Adrenal gland (tissue), 12 donors: Measurements from ENCODE around the gene DIRAS2. TPM values are rescaled to one million over a fixed set of nuclear protein-coding genes. Genes with fewer than 3 reads are reported as not detected.
A peak's percentile ranks its signal among the peaks of the same experiment; 100 is the strongest.

Experiments used
- DNase-seq, 7 donors: peaks; one replicate each; pipeline ENCODE4 v3.0.0-alpha.2; 2019 to 2020
- H3K27ac ChIP-seq, 5 donors: fragments of 200-600 bp; sonication (generic) in 4 of 5; 1 replicate in 3 of 5; 2 replicates in 2 of 5; pipeline versions ENCODE4 v1.5.1 to v1.8.0; 2016 to 2020; ENCODE audit warnings: mild to moderate bottlenecking in 1 of 5
- H3K27me3 ChIP-seq: fragments of 200-600 bp; 2 replicates; pipeline ENCODE4 v1.8.0; 2021
- H3K36me3 ChIP-seq, 2 donors: fragments of 200-600 bp; replicated peaks in 1 of 2; 1 replicate in 1 of 2; 2 replicates in 1 of 2; pipeline versions ENCODE4 v1.5.1 to v1.8.0; 2018 to 2022
- H3K4me1 ChIP-seq, 2 donors: fragments of 200-600 bp; replicated peaks in 1 of 2; 1 replicate in 1 of 2; 2 replicates in 1 of 2; pipeline versions ENCODE4 v1.5.1 to v1.8.0; 2018 to 2021
- H3K4me3 ChIP-seq, 4 donors: fragments of 200-600 bp; sonication (generic) in 3 of 4; one replicate each; pipeline ENCODE4 v1.5.1; 2016 to 2018
- H3K9me3 ChIP-seq, 3 donors: fragments of 200-600 bp; sonication (generic) in 1 of 3; replicated peaks in 1 of 3; 1 replicate in 2 of 3; 2 replicates in 1 of 3; pipeline versions ENCODE4 v1.5.1 to v1.8.0; 2016 to 2021
- CTCF ChIP-seq, 6 experiments: fragments of 450-650 bp in 4 of 6; fragments of 200-600 bp in 2 of 6; sonication (generic) in 1 of 6; IDR thresholded peaks; 1 replicate in 5 of 6; 2 replicates in 1 of 6; pipeline versions ENCODE4 v1.5.1 to v1.8.0; 2016 to 2021; ENCODE audit warnings: antibody characterized with exemption in 6 of 6, mild to moderate bottlenecking in 2 of 6, moderate library complexity in 1 of 6
- POLR2A ChIP-seq, 2 donors: fragments of 450-650 bp; IDR thresholded peaks; one replicate each; pipeline ENCODE4 v1.6.1; 2017; ENCODE audit warnings: antibody characterized with exemption in 2 of 2, mild to moderate bottlenecking in 2 of 2, moderate library complexity in 1 of 2
- WGBS, 4 donors: extraction: QIAGEN DNeasy Blood & Tissue Kit in 2 of 4; methylation state at CpG; one replicate each; pipeline versions ENCODE4 v1.1.5 to v1.1.7; 2013 to 2017; 5-methylcytosine and 5-hydroxymethylcytosine counted together
- intact Hi-C, 2 donors: fragments of 100-400 bp; cut with DNase I; formaldehyde crosslinking; loops; one replicate each; pipeline versions ENCODE4 v1.14.1 to v1.15.0; 2022 to 2023
- polyA plus RNA-seq, 3 donors: library from polyadenylated mRNA; stranded (reverse); fragments of 200-250 nt in 2 of 3; fragments of 350-450 nt in 1 of 3; fragmentation: Illumina TruSeq in 1 of 3; extraction: RNeasy Lipid Tissue Mini Kit (QIAGEN cat#74804) in 1 of 3; gene quantifications; one replicate each; pipeline ENCODE4 v1.2.3, GENCODE V29; 2013 to 2014
- total RNA-seq, 9 donors: library from RNA; depleted of rRNA in 4 of 9; stranded (reverse); fragments of >200 nt in 4 of 9; fragments of 120-200 nt in 1 of 9; fragmentation: NEBNext Ultra II Directional in 1 of 9; extraction: Animal tissue kit (Norgen Biotek cat#: 25700) in 1 of 9; gene quantifications; one replicate each; pipeline versions ENCODE4 v1.1.0 to v1.2.4, GENCODE V29; 2013 to 2023
- donor health status: healthy with polysubstance abuse.
- donor health status: Bipolar disorder and iron deficiency.
- donor health status: DM: yes; HTN: yes; CAD: no.
- donor health status: DM: no; HTN: no; CAD: no.
- donor health status: DM: no; HTN: no; CAD: no.
- donor health status: DM: yes; HTN: yes; CAD: no.

DIRAS2 gene
- total and polyA plus RNA-seq, 12 donors: 0.06 to 3.1 (median 1.2) TPM; not detected in 3

- no peaks in the 10 kb centered on the region for H3K4me1 ChIP-seq
- 56 to 80% (median 75%) methylated on average over 1 of the region's 1 CpG for WGBS, 4 donors
Measured at GRCh38 chr9:90651246-90651645, 8.6 kb upstream of the DIRAS2 start.

GRCh38 chr9:90647843-90648242, 5.2 kb upstream of the DIRAS2 start:
- DNase-seq: no peak
- no peak for TF ChIP-seq CTCF (IDR thresholded peaks at IDR 0.05)
- TF ChIP-seq POLR2A (IDR thresholded peaks at IDR 0.05): no peak
- no peak overlapping the region for H3K27ac ChIP-seq
- intact Hi-C loops: no loop called here
- 73 to 81% (median 77%) methylated on average over 2 of the region's 2 CpGs for WGBS, 4 donors
- no peak overlapping the region for H3K4me3 ChIP-seq
- H3K27me3 ChIP-seq: peaks cover 43% of the 10 kb centered on the region
- no peaks in the 10 kb centered on the region for H3K36me3 ChIP-seq
- peaks cover 0 to 7% (median 0%) of the 10 kb centered on the region in 3 donors for H3K9me3 ChIP-seq
- H3K4me1 ChIP-seq: peaks cover 0 to 5% of the 10 kb centered on the region in 2 donors

More at GRCh38 chr9:90651246-90651645, 8.6 kb upstream of the DIRAS2 start:
- peaks cover 19% of the 10 kb centered on the region for H3K27me3 ChIP-seq
- no peak overlapping the region for H3K27ac ChIP-seq
- intact Hi-C loops: no loop called here
- H3K9me3 ChIP-seq: peaks cover 0 to 7% (median 0%) of the 10 kb centered on the region in 3 donors
- H3K4me3 ChIP-seq: no peak overlapping the region
- H3K36me3 ChIP-seq: no peaks in the 10 kb centered on the region
- DNase-seq: no peak
- TF ChIP-seq POLR2A (IDR thresholded peaks at IDR 0.05) (no peak), CTCF (IDR thresholded peaks at IDR 0.05) (no peak)

- Histone ChIP-seq H3K4me1 (peaks cover 0 to 8% of the 10 kb centered on the region in 2 donors), H3K4me3 (no peak overlapping the region), H3K27me3 (peaks cover 55% of the 10 kb centered on the region), H3K36me3 (no peaks in the 10 kb centered on the region), H3K9me3 (peaks cover 0 to 2% (median 0%) of the 10 kb centered on the region in 3 donors), H3K27ac (no peak overlapping the region)
- WGBS, 4 donors: 71 to 92% (median 77%) methylated on average over 1 of the region's 1 CpG; no CpG with 5 or more reads in 1 of the 4 donors
- intact Hi-C loops: no loop called here
- TF ChIP-seq CTCF (IDR thresholded peaks at IDR 0.05): no peak
- TF ChIP-seq POLR2A (IDR thresholded peaks at IDR 0.05): no peak
- no peak for DNase-seq
Measured at GRCh38 chr9:90645721-90646120, 3.1 kb upstream of the DIRAS2 start.

DNA sequence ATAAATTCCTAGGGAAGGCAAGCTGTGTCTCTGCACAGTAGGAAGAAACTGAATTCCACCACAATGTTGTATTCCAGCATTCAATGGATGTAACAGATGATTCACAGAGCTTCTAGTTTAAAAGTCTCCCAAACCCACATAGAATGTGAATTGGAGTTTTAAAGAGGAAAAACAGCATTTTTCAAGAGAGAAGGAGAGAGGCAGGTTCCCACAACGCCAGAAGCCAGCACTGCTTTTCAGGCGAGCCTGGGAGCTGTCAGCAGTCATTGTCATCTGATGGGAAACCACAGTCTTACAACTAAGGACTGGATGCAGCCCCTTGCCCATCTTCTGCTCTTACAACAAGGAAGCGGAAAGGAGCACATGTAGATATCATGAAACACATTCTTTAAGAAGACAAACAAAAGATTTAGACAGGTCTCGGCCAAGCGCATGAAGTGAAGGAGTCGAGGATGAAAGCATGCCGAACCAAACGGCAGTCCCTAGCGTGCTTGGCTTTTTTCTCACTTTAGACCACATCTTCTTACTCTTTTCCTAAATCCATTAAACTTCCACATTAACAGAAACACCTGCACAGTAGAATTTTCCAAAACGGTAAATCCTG, 638 bp downstream of the DIRAS2 start:
- Histone ChIP-seq H3K4me1 (peaks cover 0 to 8% of the 10 kb centered on the region in 2 donors), H3K36me3 (no peaks in the 10 kb centered on the region), H3K27me3 (peaks cover 48% of the 10 kb centered on the region), H3K27ac (peak overlapping the region in 1 of 5 donors; percentile 18), H3K4me3 (no peak overlapping the region), H3K9me3 (no peaks in the 10 kb centered on the region)
- 13 to 20% (median 17%) methylated on average over 10 of the region's 10 CpGs for WGBS, 4 donors
- TF ChIP-seq POLR2A (IDR thresholded peaks at IDR 0.05) (no peak), CTCF (IDR thresholded peaks at IDR 0.05) (no peak)
- DNase-seq: no peak
- intact Hi-C loops: no loop called here
